Omental fat pad (tissue), 4 donors: ENCODE data around the gene SDK1. TPM values are rescaled to one million over a fixed set of nuclear protein-coding genes. Genes with fewer than 3 reads are reported as not detected.

ENCODE experiments used
- ATAC-seq: fragments of 150-250 bp; one replicate; pipeline ENCODE4 v1.9.1; 2016; ENCODE audit warnings: mild to moderate bottlenecking, moderate library complexity; ENCODE audit not compliant: low FRiP score
- DNase-seq: peaks from one replicate; pipeline ENCODE4 v3.0.0-alpha.2; 2019; ENCODE audit warnings: low spot score
- CTCF ChIP-seq, 3 donors: fragments of 450-650 bp; IDR thresholded peaks; one replicate each; pipeline ENCODE4 v1.5.1; 2016 to 2017; ENCODE audit warnings: antibody characterized with exemption in 3 of 3, mild to moderate bottlenecking in 3 of 3, moderate library complexity in 2 of 3
- total RNA-seq, 4 donors: library from RNA; depleted of rRNA; stranded (reverse); fragments of >200 nt; gene quantifications; one replicate each; pipeline ENCODE4 v1.1.0, GENCODE V29; 2016

SDK1 gene
- total RNA-seq, 4 donors from 2014 or later = 2.5 to 14.7 (median 5.4) TPM

- DNase-seq = no peak
- TF ChIP-seq CTCF (IDR thresholded peaks at IDR 0.05) = no peak
- ATAC-seq = no peak
Measured at GRCh38 chr7:3551536-3551935, 250.5 kb downstream of the SDK1 start.

- no peak for TF ChIP-seq CTCF (IDR thresholded peaks at IDR 0.05)
- DNase-seq (no peak), ATAC-seq (no peak)
Measured at GRCh38 chr7:3552499-3552898, 251.4 kb downstream of the SDK1 start.

- no peak for TF ChIP-seq CTCF (IDR thresholded peaks at IDR 0.05)
- ATAC-seq (no peak), DNase-seq (no peak)
Measured at GRCh38 chr7:3558400-3558799, 257.3 kb downstream of the SDK1 start.

- DNase-seq = no peak
- TF ChIP-seq CTCF (IDR thresholded peaks at IDR 0.05) = no peak
- ATAC-seq = peak; percentile 98
Measured at GRCh38 chr7:3559278-3559677, 258.2 kb downstream of the SDK1 start.

- no peak for DNase-seq
- no peak for ATAC-seq
- TF ChIP-seq CTCF (IDR thresholded peaks at IDR 0.05) = no peak
Measured at GRCh38 chr7:3560495-3560894, 259.4 kb downstream of the SDK1 start.

GRCh38 chr7:3561932-3562331, 260.9 kb downstream of the SDK1 start:
- no peak for TF ChIP-seq CTCF (IDR thresholded peaks at IDR 0.05)
- no peak for DNase-seq
- no peak for ATAC-seq

GRCh38 chr7:3564231-3564630, 263.2 kb downstream of the SDK1 start:
- no peak for ATAC-seq
- TF ChIP-seq CTCF (IDR thresholded peaks at IDR 0.05) = no peak
- DNase-seq = no peak
